Mesothelial cell of epicardium (in vitro differentiated cells): Measurements from ENCODE around the gene ASGR1. TPM values are rescaled to one million over a fixed set of nuclear protein-coding genes. Genes with fewer than 3 reads are reported as not detected.

Experiments used
- DNase-seq, 2 experiments: peaks; one replicate each; pipeline ENCODE4 v3.0.0; 2021; ENCODE audit warnings: low spot score in 2 of 2; ENCODE audit not compliant: unreplicated experiment in 2 of 2
- H3K27ac Mint-ChIP-seq: 2 replicates; pipeline ENCODE4 v1.8.0; 2021; ENCODE audit warnings: mixed read lengths
- H3K27me3 Mint-ChIP-seq: 2 replicates; pipeline ENCODE4 v1.8.0; 2021; ENCODE audit warnings: low read depth, mixed read lengths
- H3K36me3 Mint-ChIP-seq: 2 replicates; pipeline ENCODE4 v1.8.0; 2021; ENCODE audit warnings: mixed read lengths
- H3K4me1 Mint-ChIP-seq: 2 replicates; pipeline ENCODE4 v1.8.0; 2021; ENCODE audit warnings: mixed read lengths
- H3K4me3 Mint-ChIP-seq: 2 replicates; pipeline ENCODE4 v1.8.0; 2021; ENCODE audit warnings: mild to moderate bottlenecking, moderate library complexity, mixed read lengths
- H3K9me3 Mint-ChIP-seq: 2 replicates; pipeline ENCODE4 v1.8.0; 2021; ENCODE audit warnings: mixed read lengths
- CTCF ChIP-seq: fragments of 200-600 bp; sonication (generic); IDR thresholded peaks from one replicate; pipeline ENCODE4 v1.5.0; 2021; ENCODE audit warnings: antibody characterized with exemption; ENCODE audit not compliant: unreplicated experiment
- total RNA-seq: library from RNA; stranded (reverse); gene quantifications from 3 replicates; pipeline ENCODE4 v1.2.1, GENCODE V29; 2021

ASGR1 gene
- total RNA-seq, 1 donor from 2014 or later = 19.7 TPM

DNA sequence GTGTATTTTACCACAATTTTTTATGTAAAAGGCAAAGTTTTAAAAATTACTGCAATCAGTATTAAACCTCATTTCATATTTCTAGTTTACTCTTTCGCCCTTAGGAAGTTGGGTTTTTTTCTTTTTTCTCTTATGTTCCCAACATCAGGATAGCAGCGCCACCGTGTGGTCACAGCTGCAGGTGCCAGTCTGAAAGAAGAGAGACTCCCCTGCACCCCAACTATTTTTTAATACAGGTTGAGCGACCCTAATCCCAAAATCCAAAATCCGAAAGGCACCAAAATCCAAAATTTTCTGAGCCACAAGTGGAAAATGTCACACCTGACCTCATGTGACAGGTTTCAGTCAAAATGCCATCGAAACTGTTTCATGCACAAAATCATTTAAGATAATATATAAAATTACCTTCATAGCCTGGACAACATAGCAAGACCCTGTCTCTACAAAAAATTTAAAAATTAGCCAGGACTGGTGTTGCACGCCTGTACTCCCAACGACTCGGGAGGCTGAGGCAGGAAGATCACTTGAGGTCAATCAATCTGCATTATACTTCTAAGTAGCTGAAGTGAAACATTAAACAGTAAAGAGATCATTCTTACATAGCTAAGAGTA, 42.8 kb downstream of the ASGR1 start:
- H3K27me3 Mint-ChIP-seq = peaks cover 9% of the 10 kb centered on the region
- peak overlapping the region; percentile 30 for H3K4me3 Mint-ChIP-seq
- H3K9me3 Mint-ChIP-seq = no peaks in the 10 kb centered on the region
- DNase-seq = peak; percentile 56 to 80
- peak; percentile 86 for TF ChIP-seq CTCF
- peaks cover 33% of the 10 kb centered on the region for H3K4me1 Mint-ChIP-seq
- H3K36me3 Mint-ChIP-seq = no peaks in the 10 kb centered on the region
- no peak overlapping the region for H3K27ac Mint-ChIP-seq

GRCh38 chr17:7133916-7134315, 45.3 kb downstream of the ASGR1 start:
- Mint-ChIP-seq H3K4me1 (peaks cover 28% of the 10 kb centered on the region), H3K27ac (no peak overlapping the region), H3K4me3 (no peak overlapping the region), H3K9me3 (no peaks in the 10 kb centered on the region), H3K27me3 (peaks cover 9% of the 10 kb centered on the region), H3K36me3 (no peaks in the 10 kb centered on the region)
- DNase-seq = no peak
- TF ChIP-seq CTCF = no peak

GRCh38 chr17:7133424-7133823, 45.7 kb downstream of the ASGR1 start:
- no peak overlapping the region for H3K27ac Mint-ChIP-seq
- H3K36me3 Mint-ChIP-seq = no peaks in the 10 kb centered on the region
- H3K27me3 Mint-ChIP-seq = peaks cover 9% of the 10 kb centered on the region
- no peak overlapping the region for H3K4me3 Mint-ChIP-seq
- TF ChIP-seq CTCF = no peak
- DNase-seq = no peak
- no peaks in the 10 kb centered on the region for H3K9me3 Mint-ChIP-seq
- H3K4me1 Mint-ChIP-seq = peaks cover 28% of the 10 kb centered on the region

GRCh38 chr17:7132511-7133094, 46.6 kb downstream of the ASGR1 start:
- Mint-ChIP-seq H3K27ac (peak overlapping the region; percentile 75), H3K4me3 (no peak overlapping the region), H3K9me3 (no peaks in the 10 kb centered on the region), H3K27me3 (peaks cover 9% of the 10 kb centered on the region), H3K36me3 (no peaks in the 10 kb centered on the region), H3K4me1 (peaks cover 26% of the 10 kb centered on the region)
- no peak for TF ChIP-seq CTCF
- no peak for DNase-seq

GRCh38 chr17:7131423-7131791, 47.8 kb downstream of the ASGR1 start:
- Mint-ChIP-seq H3K36me3 (no peaks in the 10 kb centered on the region), H3K4me1 (peaks cover 22% of the 10 kb centered on the region), H3K27me3 (peaks cover 9% of the 10 kb centered on the region), H3K9me3 (no peaks in the 10 kb centered on the region), H3K27ac (peak overlapping the region; percentile 75), H3K4me3 (no peak overlapping the region)
- DNase-seq = no peak
- no peak for TF ChIP-seq CTCF
